Activated CD4-positive, CD25-positive, alpha-beta regulatory T cell treated with anti-CD3 and anti-CD28 coated beads, Interleukin-2, amount 50 U/mL, for 24 hours (primary cell): Measurements from ENCODE around the gene RAB4A.

Experiments used
- ATAC-seq, 2 donors: fragments of 150-1000 bp; cut with Tn5 transposase; one replicate each; pipeline ENCODE4 v1.10.0; 2021; ENCODE audit warnings: mild to moderate bottlenecking in 1 of 2, moderate library complexity in 1 of 2

The RAB4A gene, protein sequence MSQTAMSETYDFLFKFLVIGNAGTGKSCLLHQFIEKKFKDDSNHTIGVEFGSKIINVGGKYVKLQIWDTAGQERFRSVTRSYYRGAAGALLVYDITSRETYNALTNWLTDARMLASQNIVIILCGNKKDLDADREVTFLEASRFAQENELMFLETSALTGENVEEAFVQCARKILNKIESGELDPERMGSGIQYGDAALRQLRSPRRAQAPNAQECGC

DNA sequence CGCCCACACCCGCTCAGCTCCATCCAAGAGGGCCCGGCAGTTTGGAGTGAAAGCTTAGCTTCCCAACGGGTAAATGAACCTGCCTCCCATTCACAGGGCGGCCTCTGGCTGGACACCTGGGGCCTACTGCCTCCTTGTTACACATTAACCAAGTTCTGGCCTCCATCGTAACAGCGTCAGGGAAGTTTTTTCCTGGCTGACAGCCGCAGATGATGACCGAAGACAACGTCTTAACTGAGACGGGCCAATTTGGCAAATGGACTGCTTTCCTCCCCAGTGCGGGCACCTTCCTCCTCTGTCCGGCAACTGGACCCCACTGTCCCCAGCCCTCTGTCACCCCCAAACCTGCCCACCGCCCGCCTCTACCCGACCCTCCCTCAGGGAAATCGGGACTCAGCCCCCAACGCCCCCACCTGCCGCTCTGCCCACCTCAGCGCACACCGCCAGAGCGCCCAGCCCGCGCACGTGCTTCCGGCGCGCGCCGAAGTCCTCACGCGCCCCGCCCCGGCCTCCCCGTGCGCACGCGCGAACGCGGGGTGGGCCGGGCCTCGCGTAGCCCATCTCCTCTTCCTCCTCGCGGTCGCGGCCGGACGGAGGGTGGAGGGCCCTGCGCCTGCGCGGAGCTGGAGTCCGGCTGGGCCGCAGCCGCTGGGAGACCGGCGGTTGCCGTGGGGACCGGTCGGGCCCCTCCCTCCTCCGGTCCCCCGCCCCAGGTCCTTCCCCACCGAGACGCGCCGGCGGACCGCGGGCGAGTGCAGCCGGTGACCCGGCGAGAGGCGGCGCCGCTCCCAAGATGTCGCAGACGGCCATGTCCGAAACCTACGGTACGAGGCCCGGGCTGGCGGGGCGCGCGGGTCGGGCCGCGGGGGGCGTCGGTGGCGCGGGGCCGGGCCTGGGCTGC, at the start of gene RAB4A:
TSS of gene RAB4A (plus strand) at position 565 of the 901 bp plus-strand sequence. CDS start at position 794, 229 bp downstream.
- peak; percentile 86 to 89 for ATAC-seq

DNA sequence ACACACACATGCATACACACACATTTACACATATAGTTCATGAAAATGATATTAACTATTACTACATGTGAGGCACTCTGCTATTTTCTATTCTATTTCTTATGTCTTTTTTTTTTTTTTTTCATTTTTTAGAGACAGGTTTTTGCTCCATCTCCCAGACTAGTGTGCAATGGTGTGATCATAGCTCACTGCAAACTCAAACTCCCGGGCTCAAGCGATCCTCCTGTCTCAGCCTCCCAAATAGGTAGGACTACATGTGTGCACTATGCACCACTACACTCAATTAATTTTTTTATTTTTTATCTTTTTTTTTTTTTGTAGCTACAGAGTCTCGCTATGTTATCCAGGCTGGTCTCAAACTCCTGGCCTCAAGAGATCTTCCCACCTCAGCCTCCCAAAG, 48.8 kb upstream of the RAB4A start:
- ATAC-seq, result no peak

DNA sequence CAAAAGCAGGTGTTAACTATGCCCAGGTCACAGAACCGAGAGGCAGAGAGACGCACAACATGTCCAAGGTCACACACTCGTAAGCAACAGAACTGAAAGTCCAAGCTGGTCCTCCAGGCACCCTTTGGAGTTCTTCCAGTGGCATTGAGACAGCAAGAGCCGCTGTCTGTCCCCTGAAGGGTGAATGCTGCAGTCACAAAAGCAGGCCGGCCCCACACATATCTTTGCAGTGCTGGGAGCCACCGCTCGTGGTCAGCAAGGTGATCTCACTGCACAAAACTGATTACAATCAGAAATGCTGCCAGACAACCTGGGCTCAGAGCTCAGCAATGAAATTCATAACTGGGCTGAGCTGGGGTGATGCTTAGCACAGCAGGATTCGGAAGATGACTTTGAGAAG, 47.4 kb upstream of the RAB4A start:
- no peak for ATAC-seq

DNA sequence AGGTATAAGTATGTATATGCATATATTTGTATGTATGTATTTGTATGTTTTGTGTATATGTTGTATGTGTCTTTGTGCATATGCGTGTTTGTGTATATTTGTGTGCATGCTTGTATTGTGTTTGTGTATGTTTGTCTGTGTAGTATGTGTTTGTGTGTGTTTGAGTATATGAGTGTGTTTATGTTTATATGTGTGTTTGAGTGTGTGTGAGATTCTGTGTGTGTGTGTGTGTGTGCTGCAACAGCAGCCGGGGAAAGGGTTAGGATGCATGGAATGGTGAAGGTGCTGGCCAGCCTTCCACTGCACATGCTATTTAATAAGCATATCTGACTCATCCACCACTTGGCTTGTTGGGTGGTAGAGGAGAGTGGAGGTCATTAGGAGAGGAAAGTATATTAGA, 46.6 kb upstream of the RAB4A start:
- ATAC-seq, result no peak

DNA sequence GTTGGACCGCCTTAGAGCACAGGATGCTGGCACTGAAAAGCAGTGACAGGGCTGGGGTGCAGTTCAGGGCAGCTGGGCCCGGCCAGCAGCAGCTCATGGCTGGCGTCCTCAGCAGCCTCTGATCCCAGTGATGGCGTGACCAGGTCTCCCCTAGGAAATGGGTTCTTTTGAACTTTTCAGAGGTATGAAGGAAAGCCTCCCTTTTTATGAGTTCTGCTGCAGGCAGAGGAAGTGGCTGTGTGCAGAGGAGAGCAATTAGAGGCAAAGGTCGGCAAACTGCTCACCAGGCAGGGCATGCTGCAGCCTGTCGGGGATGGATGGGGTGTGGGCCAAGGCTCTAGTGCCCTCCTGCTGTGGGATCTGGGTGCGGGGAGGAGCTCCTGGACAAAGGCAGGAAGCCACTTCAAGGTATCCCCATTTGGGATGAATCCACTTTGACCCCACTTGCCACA, 45.6 kb upstream of the RAB4A start:
- ATAC-seq, result no peak

DNA sequence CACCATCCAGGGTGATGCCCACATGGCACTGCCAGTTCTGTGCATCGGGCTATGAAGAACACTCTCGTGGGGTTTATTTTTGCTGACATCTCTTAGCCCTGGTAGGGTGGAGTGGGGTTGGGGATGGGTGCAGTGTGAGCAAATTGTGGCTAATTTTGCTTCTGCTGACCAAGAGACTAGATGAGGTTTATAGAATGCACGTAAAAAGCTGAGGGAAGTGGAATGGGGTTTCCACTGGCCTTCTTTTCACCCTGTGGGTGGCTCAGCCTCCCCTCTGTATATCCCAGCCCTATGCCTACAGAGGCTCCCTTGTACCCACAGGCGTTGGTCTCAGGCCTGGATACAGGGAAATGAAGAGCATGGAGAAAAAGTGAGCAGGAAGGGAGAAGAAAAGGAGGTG, 44.1 kb upstream of the RAB4A start:
- no peak for ATAC-seq

DNA sequence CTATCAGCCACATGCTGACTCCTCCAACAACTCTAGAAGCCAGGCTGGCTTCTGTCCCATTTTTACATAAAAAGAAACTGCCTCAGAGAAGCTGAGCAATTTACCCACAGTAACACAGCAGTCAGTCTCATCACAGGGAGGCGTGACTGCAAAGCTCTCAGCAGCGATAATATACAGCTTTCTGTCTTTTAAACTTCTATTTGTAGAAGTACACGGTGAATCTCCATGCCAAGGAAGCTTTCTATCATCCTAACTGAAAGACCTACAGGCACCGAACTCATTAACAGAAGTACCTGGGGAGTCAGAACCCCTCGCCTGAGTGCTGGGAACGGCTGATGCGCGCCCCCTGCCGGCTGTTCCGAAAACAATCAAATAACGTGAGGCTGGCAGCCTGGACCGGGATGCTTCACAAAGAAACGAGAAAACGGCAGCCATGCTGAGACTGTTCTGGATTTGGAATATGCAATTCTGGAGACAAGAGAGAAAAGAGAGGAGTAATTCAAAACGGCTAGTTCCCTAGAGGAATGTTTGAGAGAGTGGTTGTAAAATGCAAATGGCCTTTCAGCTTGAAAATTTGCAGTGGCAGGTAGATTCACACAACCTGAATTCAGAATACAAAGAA, 43.5 kb upstream of the RAB4A start:
- ATAC-seq, result peak; percentile 48 to 74

DNA sequence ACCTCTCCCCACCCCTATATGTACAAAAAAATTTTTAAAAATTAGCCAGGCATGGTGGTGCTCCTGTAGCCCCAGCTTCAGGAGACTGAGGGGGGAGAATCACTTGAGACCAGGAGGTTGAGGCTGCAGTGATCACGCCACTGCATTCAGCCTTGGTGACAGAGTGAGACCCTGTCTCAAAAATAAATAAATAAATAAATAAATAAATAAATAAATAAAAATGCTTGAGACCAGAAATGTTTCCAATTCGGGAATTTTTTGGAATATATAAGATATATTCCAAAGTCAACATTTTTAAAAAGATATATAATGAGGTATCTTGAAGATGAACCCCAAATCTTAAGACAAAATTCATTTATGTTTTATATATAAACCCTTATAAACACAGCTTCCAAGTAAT, 42.4 kb upstream of the RAB4A start:
- no peak for ATAC-seq

DNA sequence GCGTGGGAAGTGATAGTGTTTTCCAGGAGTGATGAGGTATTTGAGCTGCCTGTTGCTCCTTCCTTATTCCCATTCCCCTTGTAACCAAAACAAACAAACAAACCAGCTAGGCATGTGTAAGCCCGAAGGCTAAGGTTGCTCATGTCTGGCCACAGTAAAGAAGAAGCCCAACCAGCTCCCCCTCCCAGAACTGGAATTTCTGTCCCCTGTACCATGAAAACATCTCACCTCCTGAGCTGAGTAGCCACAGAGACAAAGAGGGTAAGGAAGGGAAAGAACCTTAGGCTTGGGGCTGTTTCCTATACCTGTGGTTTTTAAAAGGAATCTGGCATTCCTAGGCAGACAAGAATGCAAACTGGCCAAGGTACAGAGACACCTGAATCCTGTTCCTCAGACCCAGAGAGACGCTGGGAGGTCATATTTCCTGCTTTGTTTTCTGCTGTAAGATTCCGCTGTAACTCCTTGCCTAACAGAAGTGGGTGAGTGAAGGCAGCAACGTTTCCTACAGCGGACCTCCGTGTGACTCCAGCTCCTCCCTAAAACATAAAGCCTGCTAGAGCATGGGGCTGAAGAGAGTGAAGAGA, 41.7 kb upstream of the RAB4A start:
- ATAC-seq, result no peak

DNA sequence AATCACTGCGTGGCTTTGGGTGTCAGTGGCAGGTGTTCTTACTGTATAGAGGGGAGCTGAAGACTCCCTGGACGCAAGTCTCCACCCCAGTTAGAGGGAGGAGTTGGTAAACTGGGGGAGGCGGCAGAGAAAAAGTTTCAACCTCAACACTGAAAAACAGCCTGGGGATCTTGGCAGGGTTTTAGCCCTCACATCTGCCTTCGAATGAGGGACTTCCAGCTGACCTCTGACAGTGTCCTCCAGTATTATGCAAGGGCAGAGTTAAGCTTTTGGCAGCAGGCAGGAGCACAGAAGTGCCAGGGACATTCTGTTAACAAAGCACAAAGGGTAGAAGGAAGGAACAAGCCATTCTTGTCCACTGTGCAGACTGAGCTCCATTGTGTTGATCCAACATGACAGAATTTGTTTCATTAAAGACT, 41.2 kb upstream of the RAB4A start:
- ATAC-seq, result no peak

DNA sequence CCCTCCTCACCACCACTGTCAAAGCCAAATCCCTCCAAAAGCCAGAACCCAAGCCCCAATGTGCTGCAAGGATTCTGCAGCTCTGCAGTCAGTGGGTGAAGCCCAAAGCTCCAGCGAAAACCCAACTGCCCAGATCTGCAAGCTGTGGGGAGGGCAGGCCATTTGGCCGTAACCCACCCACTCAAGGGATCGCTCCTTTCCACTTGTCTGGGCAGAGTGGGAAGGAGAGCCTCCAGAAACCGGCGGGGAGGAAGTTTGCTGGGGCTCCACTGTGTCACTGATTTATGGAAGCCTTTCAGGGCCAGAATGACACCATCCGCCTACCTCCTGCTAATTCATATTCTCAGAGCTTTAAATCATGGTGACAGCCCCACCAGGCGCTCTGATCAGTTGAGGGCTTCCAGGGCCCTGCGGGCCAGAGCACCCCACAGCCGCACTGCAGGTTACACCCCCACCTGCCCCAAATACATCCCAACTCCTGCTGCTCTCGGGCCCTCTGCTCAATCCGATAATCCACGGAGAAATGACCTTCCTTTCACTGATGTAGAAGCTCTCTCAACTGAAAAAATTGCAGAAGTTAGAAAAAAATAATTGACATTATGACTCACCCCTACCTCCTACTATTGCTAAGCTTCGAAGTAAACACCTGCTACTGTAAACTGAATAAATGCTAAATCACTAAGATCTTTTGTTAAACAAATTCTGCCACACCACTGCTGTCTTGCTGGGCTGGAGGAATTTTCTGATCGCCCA, 40.6 kb upstream of the RAB4A start:
- ATAC-seq, result peak in 1 of 2 donors; percentile 21

DNA sequence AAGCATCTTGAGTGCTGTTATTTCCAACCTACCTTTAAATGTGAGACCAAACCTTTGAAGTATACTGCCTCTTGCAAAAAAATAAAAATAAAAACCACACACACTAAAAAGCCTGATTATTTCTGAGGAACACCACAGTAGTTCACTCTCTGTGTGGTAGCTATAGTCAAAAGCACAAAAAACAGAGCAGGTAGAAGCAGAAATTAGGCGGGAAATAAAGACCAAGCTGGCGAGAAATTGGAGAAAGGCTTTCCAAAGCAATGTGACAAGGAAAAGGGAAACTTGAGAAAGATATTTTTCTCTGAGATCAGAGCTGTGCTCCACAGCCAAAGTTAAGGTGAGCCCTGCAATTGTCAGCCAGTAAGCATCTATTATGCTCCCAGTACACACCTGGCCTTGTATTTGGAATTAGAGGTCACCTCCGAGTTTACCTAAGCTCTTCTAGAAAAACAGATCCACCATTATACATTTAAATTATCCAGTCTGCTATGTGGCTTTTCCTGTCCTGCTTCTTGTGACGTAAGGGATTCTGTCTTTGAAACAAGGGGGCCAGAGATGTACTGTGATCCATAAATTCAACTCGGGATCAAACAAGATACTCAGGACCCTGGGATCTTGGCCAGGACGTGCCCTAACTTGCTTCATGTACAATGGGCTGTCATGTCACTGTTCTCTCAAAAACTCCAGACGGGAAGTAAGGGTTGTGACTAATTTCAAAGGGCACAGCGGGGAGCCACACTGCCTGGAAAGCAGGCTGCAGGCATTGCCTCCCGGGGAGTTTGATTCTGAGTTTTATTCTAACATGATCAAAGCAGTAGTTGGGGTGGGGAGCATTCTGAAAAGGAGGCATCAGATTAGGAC, 39.8 kb upstream of the RAB4A start:
- ATAC-seq, result no peak

DNA sequence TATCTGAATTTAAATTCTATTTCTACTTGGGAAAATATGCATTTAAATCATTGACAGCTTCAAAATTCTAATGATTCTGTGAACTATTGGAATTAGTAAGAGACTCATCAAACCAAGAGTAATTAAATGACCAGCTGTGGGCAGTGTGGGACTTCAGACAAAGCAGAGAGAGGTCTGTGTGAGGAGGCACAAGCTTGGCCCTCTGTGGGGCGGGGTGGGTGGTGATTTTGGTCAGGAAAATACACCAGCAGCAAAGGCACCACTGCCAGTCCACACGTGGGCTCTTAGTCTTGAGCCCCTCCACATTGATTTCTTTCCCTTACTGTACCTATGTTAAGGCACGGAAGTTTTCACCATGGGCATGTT, 39.2 kb upstream of the RAB4A start:
- no peak for ATAC-seq

DNA sequence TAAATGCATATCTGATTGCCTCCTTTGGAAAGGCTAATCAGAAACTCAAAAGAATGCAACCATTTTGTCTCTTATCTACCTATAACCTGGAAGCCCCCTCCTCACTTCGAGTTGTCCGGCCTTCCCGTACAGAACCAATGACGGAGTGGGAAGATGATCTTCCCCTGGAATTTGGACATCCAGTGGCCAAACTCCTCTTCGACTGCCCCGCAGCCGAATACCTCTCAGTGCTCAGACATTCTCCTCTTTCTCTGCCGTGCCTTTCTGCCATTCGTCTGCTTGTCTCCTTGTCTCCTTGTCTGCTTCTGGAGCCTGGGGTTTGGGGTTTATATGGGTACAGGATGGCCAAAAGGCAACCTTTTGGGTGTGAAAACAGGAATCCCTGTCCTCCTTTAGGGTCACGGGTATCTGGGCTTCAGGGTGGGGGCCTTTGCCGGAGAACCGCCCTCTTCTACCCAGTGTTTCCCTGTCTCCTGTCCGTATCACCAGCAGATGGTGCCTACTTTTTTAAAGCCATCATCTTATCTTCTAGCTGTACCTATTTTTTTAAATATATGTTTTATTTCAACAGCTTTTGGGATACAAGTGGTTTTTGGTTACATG, 35.9 kb upstream of the RAB4A start:
- no peak for ATAC-seq

DNA sequence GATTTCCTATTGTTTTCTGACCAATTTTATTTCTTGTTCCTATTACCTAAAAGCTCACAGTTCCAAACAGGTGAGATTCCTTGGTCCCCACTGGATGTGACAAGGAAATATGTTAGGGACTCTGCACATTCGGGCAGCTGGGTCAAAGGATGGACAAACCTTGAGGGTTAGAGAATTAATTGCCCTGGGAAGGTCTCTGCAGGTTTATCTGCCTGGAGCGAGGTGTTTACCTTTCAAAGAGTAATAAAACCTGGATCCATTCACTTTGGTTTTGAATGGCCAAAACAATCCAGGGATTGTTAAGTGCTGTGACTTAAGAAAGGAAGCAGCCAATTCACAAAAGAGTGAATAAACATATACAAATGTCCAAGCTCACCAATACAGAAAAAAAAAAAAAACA, 33.6 kb upstream of the RAB4A start:
- ATAC-seq, result no peak

DNA sequence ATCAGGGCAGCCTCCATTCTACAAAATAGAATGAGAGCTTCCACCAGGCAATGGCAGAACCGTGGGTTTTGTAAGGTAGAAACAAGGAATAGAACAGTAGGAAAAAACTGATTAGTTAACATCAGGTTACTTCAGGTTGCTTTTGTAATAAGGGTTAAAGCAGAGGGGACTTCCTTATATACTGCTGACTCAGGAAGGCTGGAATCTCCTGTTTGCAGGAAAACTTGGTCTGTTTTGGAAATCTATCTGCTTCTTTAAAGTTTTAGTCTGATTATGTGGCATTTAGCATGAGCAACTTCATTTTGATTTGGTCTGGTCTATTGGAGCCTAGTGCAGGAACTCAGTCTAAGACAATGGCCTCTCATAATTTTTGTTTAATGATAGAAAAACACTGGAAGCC, 32.7 kb upstream of the RAB4A start:
- no peak for ATAC-seq

DNA sequence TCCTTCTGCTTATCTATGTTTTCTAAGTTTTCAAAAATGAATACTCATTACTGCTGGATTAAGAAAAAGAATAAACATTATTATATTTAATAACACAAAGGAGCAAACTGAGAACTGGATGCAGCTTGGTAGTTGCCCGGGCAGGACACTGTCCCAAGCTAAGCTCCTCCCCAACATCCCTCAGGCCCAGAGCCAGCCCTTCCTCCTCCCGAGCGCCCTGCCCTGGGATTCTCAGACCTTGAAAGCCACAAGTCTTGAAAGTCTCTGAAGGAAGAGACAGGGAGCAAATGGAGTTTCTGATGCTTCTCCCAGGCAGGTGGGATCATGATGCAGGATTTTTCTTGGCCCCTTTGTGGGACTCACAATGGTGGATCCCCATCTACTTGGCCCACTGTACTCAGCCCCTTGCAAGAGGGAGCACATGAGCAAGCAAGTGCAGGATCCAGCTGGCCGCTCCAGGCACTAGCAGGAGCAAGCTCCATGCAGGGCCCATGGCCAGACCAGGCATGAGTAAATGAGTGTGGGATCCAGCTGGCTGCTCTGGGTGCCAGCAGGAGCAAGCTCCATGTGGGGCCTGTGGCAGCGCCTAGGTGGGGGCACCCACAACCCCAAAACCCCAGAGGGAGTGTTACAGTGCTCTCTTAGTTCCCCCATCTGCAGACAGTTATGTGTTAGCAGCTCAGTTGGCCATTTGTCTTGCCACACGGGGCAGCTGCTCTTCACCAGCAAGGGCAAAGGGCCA, 32.1 kb upstream of the RAB4A start:
- ATAC-seq, result no peak

DNA sequence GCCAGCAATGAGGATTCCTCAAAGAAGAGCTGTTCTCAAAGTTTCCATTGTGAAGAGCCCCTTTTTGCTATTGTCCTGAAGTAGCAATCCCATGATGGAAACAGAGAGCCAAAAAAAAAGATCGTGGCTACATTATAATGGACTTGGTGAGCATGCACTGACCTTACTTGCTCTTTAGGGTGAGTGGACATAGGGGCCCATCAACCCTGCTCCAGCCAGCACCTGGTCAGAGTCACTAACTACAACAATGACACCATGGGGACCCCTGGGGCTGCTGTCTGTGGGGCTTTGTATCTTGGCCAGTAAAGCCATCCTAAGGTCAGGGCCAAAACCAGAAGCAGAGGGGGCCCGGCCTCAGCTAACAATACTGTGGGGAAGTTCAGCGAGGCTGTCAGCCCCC, 30.4 kb upstream of the RAB4A start:
- no peak for ATAC-seq

DNA sequence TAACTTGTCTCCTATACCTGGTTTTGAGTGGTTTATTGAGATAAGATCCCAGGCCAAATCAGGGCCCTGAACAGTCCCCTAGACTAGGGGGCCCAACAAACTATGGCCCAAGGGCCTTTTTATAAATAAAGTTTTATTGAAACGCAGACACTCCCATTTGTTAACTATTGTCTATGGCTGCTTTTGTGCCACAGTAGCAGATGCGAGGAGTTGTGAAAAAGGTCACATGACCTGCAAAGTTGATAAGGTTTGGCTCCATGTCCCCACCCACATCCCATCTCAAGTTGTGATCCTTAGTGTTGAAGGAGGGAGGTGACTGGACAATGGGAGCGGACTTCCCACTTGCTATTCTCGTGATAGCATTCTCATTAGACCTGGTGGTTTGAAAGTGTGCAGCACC, 29.5 kb upstream of the RAB4A start:
- no peak for ATAC-seq

DNA sequence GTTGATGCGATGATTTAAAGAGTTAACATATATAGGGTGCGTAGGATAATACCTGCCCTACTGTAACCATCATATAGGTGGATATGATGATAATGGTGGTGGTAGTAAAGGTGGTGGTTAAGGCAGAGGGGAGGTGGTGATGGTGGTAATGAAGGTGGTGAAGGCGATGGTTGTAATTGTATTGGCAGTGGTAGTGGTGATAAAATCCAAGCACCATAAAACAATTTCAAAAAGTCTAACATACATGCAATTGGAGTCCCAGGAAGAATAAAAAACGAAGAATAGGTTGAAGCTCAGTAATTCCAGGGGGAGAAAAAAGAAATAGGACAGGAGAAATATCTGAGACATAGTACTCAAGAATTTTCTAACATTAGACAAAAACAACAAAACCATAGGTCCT, 27.3 kb upstream of the RAB4A start:
- no peak for ATAC-seq

DNA sequence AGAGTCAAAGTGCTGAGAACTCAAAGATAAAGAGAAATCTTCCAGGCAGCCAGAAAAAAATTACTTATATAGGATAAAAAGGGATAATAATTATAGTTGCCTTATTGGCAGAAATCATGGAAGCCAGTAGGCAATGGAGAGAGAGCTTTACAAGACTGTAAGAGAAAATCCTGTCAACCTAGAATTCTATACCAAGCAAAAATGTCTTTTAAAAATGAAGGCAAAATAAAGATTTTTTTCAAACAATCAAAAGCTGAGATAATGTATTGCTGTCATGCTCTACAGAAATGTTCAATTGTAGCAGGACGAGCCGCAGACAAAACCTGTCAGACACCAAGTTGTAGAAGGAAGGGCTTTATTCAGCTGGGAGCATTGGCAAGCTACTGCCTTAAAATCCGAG, 26.8 kb upstream of the RAB4A start:
- ATAC-seq, result no peak
